NCI-H1417 (cell line): ENCODE data around the gene PACRG.

Source experiments
- DNase-seq, 3 experiments: peaks; one replicate each; lab custom pipeline; 2025; lab: John Stamatoyannopoulos, UW

The PACRG gene

GRCh38 chr6:163199371-163199770 lies 471.6 kb downstream of the PACRG start:
- no peak for DNase-seq

GRCh38 chr6:163200289-163200688 lies 472.5 kb downstream of the PACRG start:
- DNase-seq, result no peak

- DNase-seq, result no peak
Measured at GRCh38 chr6:163200694-163201093, 472.9 kb downstream of the PACRG start.

DNA sequence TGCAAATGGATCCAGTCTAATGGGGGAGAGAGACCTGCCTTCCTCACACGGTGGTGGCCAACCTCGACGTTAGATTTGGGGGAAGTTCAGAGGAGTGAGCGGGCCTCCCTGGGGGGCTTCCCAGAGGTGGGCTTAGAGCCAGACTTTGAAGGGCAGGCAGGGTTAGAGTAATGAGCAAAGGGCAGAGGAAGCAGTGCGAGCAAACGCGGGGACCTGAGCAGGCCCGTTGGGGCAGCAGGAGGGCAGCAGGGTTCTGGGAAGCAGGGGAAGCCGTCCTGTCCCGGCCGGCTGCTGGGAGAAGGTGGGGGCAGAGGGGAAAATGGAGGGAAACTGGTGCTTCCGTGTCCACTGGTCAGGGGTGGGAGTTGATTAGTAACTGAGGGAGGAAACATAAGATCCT lies 474.1 kb downstream of the PACRG start:
- DNase-seq, result no peak

DNA sequence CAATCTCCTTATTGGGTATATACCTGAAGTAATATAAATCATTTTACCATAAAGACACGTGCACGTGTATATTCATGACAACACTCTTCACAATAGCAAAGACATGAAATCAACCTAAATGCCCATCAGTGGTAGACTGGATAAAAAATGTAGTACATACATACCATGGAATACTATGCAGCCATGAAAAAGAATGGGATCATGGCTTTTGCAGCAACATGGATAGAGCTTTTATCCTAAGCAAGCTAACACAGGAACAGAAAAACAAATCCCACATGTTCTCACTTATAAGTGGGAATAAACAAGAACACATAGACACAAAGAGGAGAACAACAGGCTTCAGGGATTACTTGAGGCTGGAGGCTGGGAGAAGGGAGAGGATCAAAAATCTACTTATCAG lies 478.4 kb downstream of the PACRG start:
- DNase-seq, result no peak

- DNase-seq, result no peak
Measured at GRCh38 chr6:163207431-163208383, 479.9 kb downstream of the PACRG start.

DNA sequence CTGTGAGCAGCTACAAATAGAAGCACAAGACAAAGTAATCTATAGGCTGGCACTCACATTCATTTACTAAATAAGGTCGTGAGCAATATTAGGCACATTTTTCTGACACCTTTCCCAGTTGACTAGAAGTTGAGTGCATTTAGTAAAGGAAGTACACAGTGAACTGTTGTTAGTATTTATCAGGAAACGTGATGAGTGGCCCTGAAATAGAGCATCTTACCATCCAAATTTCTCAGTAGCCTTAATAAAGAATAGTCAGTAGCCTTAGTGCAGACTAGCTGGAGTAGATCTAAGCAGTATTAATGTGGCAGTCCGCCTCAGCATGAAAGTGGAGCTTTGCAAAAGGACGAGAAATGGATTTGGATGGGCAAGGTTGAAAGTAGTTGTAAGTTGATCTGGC lies 481.2 kb downstream of the PACRG start:
- no peak for DNase-seq

DNA sequence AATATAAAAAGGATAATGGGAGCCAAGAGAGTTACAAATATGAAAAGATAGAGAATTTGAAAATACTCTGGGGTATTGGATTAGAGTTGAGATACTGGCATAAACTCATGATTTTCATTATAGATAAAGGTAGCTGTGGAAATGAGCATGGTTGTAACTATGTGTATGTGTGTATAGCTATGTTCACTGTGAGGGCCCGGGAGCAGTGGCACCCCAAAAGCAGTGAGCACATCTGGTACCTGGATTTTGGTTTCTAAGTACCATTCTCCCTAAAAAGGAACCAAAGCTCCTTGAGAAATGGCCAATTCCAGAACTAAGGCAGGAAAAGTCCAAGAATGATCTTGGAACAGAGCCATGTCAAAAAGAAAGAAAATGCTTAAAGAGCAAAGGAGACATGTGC lies 484.3 kb downstream of the PACRG start:
- DNase-seq, result no peak

DNA sequence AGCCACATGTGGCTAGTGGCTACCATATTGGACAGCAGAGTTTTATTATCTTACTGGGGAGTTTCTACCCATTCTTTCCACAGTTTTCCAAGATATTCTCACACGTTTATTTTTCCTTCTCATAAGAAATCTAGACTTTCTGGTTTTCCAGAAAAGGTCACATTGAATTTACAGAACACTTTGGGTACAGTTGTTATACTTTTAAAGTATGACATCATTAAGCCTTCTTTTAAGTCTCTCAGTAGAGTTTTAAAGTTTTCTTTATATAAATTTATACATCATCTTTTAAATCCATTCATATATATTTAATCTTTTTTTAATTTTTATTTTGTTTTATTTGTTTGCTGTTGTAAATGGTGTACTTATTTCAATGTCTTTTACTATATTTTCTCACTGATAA lies 486.5 kb downstream of the PACRG start:
- no peak for DNase-seq

DNA sequence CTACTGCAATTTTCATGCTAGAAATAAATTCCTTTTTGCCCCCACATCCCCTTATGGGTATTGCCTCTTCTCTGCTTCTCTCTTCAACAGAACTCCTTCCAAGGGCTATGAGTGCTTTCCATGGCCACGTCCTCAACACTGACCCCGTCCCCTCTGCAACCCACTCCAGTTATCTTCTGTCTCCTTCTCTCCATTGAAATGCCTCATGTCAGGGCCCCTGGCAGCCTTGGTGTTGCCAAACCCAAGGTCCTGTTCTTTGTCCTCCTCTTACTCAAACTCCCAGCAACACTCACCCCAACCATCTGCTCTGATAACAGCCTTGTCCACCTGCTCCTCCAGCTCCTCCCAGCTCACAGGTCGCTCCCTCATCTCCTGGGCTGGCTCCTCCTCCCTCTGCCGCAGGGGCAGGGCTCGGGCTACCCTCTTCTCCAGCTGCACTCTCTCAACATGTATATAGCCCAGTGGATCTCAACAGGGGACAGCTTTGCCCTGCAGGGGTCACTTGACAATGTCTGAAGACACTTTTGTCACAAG lies 490.7 kb downstream of the PACRG start:
- DNase-seq, result no peak

DNA sequence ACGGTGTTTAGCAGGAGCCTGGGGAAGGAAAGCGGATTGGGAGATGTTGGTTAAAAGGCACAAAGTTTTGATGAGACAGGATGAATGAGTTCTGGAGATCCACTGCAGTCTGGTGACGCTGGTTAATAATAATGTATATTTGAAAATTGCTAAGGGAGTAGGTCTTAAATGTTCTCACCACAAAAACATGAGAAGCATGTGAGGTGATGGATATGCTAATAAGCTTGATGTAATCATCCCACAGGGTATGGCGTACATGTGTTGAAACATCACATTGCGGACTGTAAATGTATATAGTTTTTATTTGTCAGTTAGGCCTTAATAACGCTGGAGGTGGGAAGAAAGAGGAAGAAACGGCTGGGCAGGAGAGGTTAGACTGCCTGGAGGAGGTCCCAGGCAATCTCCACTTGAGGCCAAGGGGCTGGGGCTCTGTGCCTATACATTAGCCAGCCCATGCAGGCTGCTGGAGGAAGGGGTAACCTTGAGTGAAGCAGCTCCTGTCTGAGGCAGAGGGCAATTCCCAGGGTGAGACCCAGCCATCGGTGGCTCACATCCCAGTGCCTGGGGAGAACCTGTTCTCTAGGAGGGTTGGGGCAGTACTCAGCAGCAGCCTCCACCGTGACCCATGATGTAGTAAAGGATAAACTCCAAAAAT lies 498.5 kb downstream of the PACRG start:
- DNase-seq, result no peak

DNA sequence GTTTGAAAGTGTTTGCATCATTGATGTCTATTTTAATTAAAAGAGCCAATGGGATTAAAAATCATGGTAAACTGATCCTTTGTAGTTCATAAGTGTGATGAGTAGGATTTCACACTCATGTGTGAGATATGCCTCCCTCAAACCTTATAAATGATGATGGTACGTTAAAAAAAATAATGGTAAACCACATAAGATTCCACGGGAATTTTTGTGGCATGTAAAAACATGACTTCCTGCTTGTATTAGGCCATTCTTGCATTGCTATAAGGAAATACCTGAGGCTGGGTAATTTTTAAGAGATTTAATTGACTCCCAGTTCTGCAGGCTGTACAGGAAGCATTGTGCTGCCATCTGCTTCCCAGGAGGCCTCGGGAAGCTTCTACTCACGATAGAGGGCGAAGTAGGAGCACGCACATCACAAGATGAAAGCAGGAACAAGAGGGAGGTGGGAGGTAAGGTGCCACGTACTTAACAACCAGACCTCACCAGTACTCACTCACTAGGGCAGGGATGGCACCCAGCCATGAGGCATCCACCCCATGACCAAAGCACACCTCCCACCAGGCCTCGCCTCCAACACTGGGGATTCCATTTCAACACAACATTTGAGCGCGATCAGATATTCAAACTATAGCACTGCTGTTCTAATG lies 499.2 kb downstream of the PACRG start:
- DNase-seq, result no peak

DNA sequence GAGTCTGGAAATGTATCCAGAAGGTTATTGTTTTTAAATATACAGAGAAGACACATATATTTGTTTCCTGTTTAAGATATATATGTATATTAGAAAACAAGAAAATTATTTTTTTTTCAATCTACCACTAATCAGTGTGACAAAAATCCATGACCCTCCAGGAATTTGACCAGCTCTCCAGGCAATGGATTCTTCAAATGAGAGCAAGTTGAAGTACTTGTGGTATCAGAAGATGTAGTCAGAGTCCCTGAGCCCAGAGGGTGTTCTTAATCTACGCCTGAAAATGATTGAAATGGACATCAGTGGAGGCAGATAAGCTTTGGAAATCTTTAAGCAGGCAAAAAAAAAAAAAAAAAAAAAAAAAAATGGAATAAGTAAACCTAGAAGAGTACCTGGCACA lies 500.3 kb downstream of the PACRG start:
- no peak for DNase-seq

- DNase-seq, result no peak
Measured at GRCh38 chr6:163229050-163229449, 501.3 kb downstream of the PACRG start.

DNA sequence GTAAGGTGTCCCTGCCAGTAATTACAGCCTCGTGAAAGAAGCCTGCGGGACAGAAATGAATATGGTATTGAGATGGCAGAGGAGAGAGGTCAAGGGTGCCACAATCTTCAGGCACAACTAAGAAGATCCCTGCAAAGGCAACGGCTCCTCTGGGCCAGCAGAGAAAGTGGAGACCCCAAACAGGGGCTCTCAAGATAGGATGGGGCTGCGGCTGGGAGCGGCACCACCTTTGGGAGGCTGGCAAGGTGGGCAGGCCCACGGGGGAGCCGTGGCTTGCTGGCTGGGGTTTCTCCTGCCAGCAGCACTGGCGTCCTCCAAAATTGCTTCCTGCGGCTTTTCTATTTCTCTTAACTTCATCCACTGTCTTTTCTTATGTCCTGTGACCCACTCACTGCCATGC lies 503.1 kb downstream of the PACRG start:
- DNase-seq, result no peak

DNA sequence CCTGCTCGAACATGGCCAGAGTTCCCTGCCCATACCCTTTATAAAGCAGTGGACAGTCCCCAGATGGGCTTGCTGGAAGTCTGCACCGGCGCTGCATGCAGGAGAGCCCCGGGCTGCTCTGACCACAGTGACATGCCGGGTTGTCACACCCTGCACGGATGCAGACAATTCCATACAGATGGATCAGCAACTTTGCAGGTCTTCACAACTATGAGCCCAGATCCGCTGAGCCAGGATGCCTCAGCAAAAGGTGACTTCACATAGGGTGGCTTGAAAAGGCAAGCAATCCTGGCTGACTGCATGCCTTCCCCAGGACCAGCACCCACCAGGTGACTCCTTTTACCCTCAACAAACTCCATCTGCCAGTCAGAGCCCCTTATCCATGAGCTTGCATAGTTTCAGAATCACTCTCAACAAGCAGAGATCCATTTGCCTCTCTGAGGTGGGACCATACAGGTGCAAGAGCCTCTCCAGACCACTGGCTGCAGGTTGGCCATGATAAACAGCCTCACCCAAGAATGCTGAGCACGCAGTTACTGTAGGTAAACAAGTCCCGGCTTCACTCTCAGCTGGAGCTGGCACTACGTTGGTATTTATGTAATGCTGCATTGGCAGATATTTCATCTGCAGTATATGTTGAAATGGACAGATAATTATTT lies 503.7 kb downstream of the PACRG start:
- peak in 1 of 3 experiments; percentile 20 for DNase-seq

GRCh38 chr6:163232015-163232523 lies 504.3 kb downstream of the PACRG start:
- DNase-seq, result no peak

GRCh38 chr6:163232649-163233048 lies 504.9 kb downstream of the PACRG start:
- no peak for DNase-seq

GRCh38 chr6:163237110-163237509 lies 509.3 kb downstream of the PACRG start:
- no peak for DNase-seq

GRCh38 chr6:163239572-163240340 lies 512.0 kb downstream of the PACRG start:
- no peak for DNase-seq

GRCh38 chr6:163240556-163240955 lies 512.8 kb downstream of the PACRG start:
- DNase-seq, result no peak
